Esophagus squamous epithelium (tissue), 5 donors: ENCODE measurements around the gene CDC14A. TPM values are rescaled to one million over a fixed set of nuclear protein-coding genes. Genes with fewer than 3 reads are reported as not detected.
A peak's percentile ranks its signal among the peaks of the same experiment; 100 is the strongest.

Source experiments
- DNase-seq: peaks from one replicate; lab custom pipeline; 2025; lab: John Stamatoyannopoulos, UW
- H3K27ac ChIP-seq, 4 donors: fragments of 200-600 bp; sonication (generic); one replicate each; pipeline ENCODE4 v1.5.1; 2016 to 2019; ENCODE audit warnings: mild to moderate bottlenecking in 1 of 4
- H3K27me3 ChIP-seq, 4 donors: fragments of 200-600 bp; sonication (generic); 1 replicate in 3 of 4; 2 replicates in 1 of 4; pipeline versions ENCODE4 v1.5.1 to v1.6.0; 2017 to 2021; ENCODE audit warnings: antibody characterized with exemption in 1 of 4
- H3K36me3 ChIP-seq, 3 donors: fragments of 200-600 bp; sonication (generic); one replicate each; pipeline ENCODE4 v1.5.1; 2016 to 2019
- H3K4me1 ChIP-seq, 3 donors: fragments of 200-600 bp; sonication (generic); one replicate each; pipeline ENCODE4 v1.5.1; 2017 to 2019
- H3K4me3 ChIP-seq, 4 donors: fragments of 200-600 bp; sonication (generic); 1 replicate in 3 of 4; 2 replicates in 1 of 4; pipeline ENCODE4 v1.5.1; 2016 to 2019; ENCODE audit warnings: mild to moderate bottlenecking in 2 of 4, moderate library complexity in 1 of 4
- H3K9me3 ChIP-seq, 3 donors: fragments of 200-600 bp; sonication (generic); one replicate each; pipeline ENCODE4 v1.5.1; 2016 to 2019
- CTCF ChIP-seq, 6 experiments: fragments of 450-650 bp in 4 of 6; fragments of 200-600 bp in 2 of 6; sonication (generic) in 2 of 6; IDR thresholded peaks; one replicate each; pipeline ENCODE4 v1.5.1; 2016 to 2019; ENCODE audit warnings: antibody characterized with exemption in 6 of 6, mild to moderate bottlenecking in 4 of 6, moderate library complexity in 4 of 6
- POLR2A ChIP-seq, 4 donors: fragments of 450-650 bp; IDR thresholded peaks; one replicate each; pipeline ENCODE4 v1.6.1; 2017; ENCODE audit warnings: antibody characterized with exemption in 4 of 4, mild to moderate bottlenecking in 4 of 4, moderate library complexity in 3 of 4
- WGBS, 2 donors: methylation state at CpG; one replicate each; pipeline ENCODE4 v1.1.5; 2018; 5-methylcytosine and 5-hydroxymethylcytosine counted together
- intact Hi-C: fragments of 100-400 bp; cut with DNase I; formaldehyde crosslinking; loops from one replicate; pipeline ENCODE4 v1.15.0; 2022
- total RNA-seq, 4 donors: library from RNA; depleted of rRNA; stranded (reverse); fragments of >200 nt; gene quantifications; one replicate each; pipeline ENCODE4 v1.1.0, GENCODE V29; 2016
- donor health status: DM: yes; HTN: yes; CAD: no.

The CDC14A gene
- total RNA-seq, 4 donors from 2014 or later, result 3.0 to 8.6 (median 4.3) TPM

DNA sequence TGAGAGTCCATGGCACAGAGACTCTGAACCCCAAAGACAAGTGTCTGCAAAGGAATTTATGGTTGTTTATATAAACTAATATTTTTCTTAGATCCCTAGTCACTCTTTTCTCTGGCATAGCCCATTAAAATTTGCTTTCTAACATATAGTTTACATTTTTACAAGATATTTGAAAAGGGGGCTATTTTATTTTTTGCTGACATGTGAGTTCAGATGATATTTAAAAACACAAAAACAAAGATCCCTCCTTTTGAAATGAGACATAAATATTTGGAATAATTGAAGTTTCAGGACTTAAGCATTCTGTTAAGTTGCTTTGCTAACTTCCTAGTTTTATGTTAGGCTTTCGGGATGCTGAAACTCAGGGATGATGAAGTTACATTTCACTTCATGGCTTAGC, 86.1 kb downstream of the CDC14A start:
- intact Hi-C loops, result no loop called here
- H3K9me3 ChIP-seq, result no peaks in the 10 kb centered on the region
- H3K4me3 ChIP-seq, result no peak overlapping the region
- 85 to 95% methylated on average over 1 of the region's 1 CpG for WGBS, 2 donors
- no peaks in the 10 kb centered on the region for H3K4me1 ChIP-seq
- TF ChIP-seq CTCF (IDR thresholded peaks at IDR 0.05) (no peak), POLR2A (IDR thresholded peaks at IDR 0.05) (no peak)
- H3K27me3 ChIP-seq, result no peaks in the 10 kb centered on the region
- H3K27ac ChIP-seq, result no peak overlapping the region
- no peak for DNase-seq
- H3K36me3 ChIP-seq, result no peaks in the 10 kb centered on the region

DNA sequence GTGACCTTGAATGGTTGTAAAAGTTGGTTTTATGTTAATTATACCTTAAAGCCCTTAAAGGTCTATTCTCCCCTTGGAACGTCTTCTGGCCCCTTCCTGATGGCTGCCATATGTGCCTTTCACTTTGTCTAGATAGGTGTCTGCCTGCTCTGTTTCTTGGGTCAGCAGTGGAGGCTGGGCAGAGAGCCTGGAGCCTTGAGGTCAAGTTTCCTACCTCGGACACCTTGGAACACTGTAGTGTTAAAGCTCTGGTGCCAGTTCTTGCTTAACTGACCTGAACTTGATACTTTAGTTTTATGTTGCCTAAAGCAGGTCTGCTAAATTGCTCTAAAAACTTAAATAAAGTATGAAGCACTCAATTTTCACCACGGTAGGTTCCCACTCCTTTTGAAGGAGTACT, 86.5 kb downstream of the CDC14A start:
- WGBS, 2 donors, result 66 to 77% methylated on average over 3 of the region's 3 CpGs
- no peak for TF ChIP-seq POLR2A (IDR thresholded peaks at IDR 0.05)
- no peak for TF ChIP-seq CTCF (IDR thresholded peaks at IDR 0.05)
- no peaks in the 10 kb centered on the region for H3K9me3 ChIP-seq
- H3K27ac ChIP-seq, result no peak overlapping the region
- H3K4me3 ChIP-seq, result no peak overlapping the region
- H3K27me3 ChIP-seq, result no peaks in the 10 kb centered on the region
- no peaks in the 10 kb centered on the region for H3K4me1 ChIP-seq
- intact Hi-C loops, result no loop called here
- H3K36me3 ChIP-seq, result no peaks in the 10 kb centered on the region
- DNase-seq, result no peak

DNA sequence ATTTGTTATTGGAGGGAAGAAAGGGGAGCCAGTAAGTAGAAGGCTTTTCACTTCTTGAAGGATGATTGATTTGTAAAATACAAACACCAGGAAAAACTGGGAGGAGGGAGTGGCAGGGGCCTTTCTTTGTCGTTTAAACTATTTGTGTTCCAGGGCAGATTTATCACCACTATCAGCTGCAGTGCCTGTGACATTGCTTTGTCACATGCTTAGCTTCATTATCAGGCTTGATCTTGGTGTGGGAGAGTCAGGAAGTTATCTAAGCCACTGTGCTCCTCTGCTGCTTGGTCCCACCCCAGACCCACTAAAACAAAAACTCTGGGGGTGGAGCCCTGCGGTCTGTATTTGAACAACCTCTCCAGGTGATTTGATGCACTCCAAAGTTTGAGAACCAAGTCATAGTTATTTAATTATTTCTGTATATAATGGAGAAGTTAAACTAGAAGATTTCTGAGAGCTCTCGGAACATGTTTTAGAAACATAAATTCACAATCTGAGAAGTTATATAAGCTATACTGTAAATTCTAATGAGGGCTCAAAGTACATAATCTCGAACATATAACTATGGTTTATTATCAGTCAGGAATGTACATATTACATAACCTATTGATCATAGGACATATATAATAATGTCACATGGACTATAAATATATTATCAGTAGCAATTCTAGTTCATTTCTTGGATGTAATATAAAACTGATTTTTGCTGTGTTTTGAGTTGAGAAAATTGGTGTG, 87.9 kb downstream of the CDC14A start:
- TF ChIP-seq POLR2A (IDR thresholded peaks at IDR 0.05), result peak in 1 of 4 donors; percentile 23
- TF ChIP-seq CTCF (IDR thresholded peaks at IDR 0.05), result no peak
- H3K9me3 ChIP-seq, result no peaks in the 10 kb centered on the region
- H3K4me3 ChIP-seq, result no peak overlapping the region
- H3K27ac ChIP-seq, result peak overlapping the region in 2 of 4 donors; percentile 23 to 31
- 49 to 54% methylated on average over 4 of the region's 4 CpGs for WGBS, 2 donors
- H3K36me3 ChIP-seq, result no peaks in the 10 kb centered on the region
- DNase-seq, result no peak
- intact Hi-C loops, result no loop called here
- no peaks in the 10 kb centered on the region for H3K27me3 ChIP-seq
- H3K4me1 ChIP-seq, result peaks cover 0 to 5% (median 0%) of the 10 kb centered on the region in 3 donors

DNA sequence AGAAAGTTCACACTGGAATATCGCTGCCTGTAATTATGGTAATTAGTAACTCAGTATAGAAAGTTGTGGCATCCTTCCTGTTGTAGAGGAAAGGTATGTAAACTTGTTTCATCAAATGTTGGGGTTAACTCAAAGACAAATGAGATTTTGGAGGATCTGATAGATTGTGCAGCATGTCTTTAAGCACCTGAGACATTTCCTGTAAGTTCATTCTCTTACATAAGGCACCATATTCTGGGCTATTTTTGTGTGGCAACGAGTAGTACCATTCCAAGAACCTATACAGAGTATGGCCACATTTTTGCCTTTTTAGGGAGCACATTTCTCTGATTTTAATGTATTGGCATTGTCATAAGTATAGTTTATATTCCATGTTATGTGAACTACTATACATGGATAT, 88.8 kb downstream of the CDC14A start:
- no peak for TF ChIP-seq POLR2A (IDR thresholded peaks at IDR 0.05)
- no peak for TF ChIP-seq CTCF (IDR thresholded peaks at IDR 0.05)
- H3K27ac ChIP-seq, result peak overlapping the region in 1 of 4 donors; percentile 22
- H3K4me3 ChIP-seq, result no peak overlapping the region
- no peaks in the 10 kb centered on the region for H3K9me3 ChIP-seq
- no peaks in the 10 kb centered on the region for H3K27me3 ChIP-seq
- H3K4me1 ChIP-seq, result peaks cover 0 to 5% (median 0%) of the 10 kb centered on the region in 3 donors
- DNase-seq, result no peak
- WGBS, 2 donors, result 78 to 80% methylated on average over 2 of the region's 2 CpGs
- intact Hi-C loops, result no loop called here
- no peaks in the 10 kb centered on the region for H3K36me3 ChIP-seq

DNA sequence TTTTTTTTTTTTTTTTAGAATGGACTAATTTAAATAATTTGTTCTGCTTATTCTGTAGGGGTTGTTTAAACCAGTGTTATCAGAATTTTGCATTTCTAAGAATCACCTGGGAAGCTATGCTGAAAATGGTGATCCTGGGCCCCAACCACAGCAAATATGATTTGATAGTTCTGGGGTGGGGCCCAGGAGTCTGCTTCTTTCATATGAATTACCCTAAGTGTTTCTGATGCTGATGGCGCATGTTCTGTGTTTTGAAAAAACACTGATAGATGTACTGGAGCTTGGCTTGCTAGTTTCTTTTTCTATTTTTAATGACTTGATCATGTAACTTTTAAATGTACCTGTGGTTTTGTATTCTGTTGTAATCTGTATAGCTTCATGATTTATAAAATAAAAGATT, 89.3 kb downstream of the CDC14A start:
- no peaks in the 10 kb centered on the region for H3K9me3 ChIP-seq
- no peak overlapping the region for H3K4me3 ChIP-seq
- 86 to 90% methylated on average over 1 of the region's 1 CpG for whole genome bisulfite sequencing, 2 donors
- H3K36me3 ChIP-seq, result no peaks in the 10 kb centered on the region
- DNase-seq, result no peak
- H3K4me1 ChIP-seq, result peaks cover 0 to 5% (median 0%) of the 10 kb centered on the region in 3 donors
- intact Hi-C loops, result no loop called here
- no peaks in the 10 kb centered on the region for H3K27me3 ChIP-seq
- H3K27ac ChIP-seq, result no peak overlapping the region
- TF ChIP-seq CTCF (IDR thresholded peaks at IDR 0.05), result no peak
